B cell (primary cell): ENCODE measurements around the gene DEPDC4.
"Not testable (repeated sequence)": the region's sequence is repeated elsewhere in the genome, so short reads cannot be mapped to it uniquely, and the experiment has no call there.

ENCODE experiments used
- EZH2 ChIP-seq: IDR thresholded peaks from 2 replicates; pipeline ENCODE4 v1.6.1; 2012; ENCODE audit warnings: borderline replicate concordance, low read depth, mild to moderate bottlenecking, moderate library complexity, low read length; ENCODE audit not compliant: insufficient read depth, poor library complexity, severe bottlenecking
- TF ChIP-seq, protein P1 (sequence below): fragments of 200-600 bp; IDR thresholded peaks from one replicate; pipeline ENCODE4 v1.8.0; 2022; ENCODE audit warnings: antibody characterized with exemption, mild to moderate bottlenecking

DNA sequence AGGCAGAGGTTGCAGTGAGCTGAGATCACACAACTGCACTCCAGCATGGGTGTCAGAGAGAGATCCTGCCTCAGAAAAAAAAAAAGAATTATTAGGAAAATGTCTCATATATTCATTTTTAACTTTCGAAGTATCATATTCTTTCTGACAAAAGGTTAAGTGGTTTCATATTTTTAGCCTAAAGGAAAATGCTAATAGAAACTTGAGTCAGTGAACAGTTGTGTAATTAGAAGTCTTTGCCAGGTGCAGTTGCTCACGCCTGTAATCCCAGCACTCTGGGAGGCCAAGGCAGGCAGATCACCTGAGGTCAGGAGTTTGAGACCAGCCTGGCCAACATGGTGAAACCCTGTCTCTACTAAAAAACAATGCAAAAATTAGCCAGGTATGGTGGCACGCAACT is 35.0 kb downstream of the DEPDC4 start:
- TF ChIP-seq EZH2, result not testable (repeated sequence)
- TF ChIP-seq, protein P1, sequence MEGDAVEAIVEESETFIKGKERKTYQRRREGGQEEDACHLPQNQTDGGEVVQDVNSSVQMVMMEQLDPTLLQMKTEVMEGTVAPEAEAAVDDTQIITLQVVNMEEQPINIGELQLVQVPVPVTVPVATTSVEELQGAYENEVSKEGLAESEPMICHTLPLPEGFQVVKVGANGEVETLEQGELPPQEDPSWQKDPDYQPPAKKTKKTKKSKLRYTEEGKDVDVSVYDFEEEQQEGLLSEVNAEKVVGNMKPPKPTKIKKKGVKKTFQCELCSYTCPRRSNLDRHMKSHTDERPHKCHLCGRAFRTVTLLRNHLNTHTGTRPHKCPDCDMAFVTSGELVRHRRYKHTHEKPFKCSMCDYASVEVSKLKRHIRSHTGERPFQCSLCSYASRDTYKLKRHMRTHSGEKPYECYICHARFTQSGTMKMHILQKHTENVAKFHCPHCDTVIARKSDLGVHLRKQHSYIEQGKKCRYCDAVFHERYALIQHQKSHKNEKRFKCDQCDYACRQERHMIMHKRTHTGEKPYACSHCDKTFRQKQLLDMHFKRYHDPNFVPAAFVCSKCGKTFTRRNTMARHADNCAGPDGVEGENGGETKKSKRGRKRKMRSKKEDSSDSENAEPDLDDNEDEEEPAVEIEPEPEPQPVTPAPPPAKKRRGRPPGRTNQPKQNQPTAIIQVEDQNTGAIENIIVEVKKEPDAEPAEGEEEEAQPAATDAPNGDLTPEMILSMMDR, result not testable (repeated sequence)
